NCI-H345 treated with DMSO at 0.1 percent for 48 hours (cell line): ENCODE data around the gene ATXN7L3.

Source experiments
- DNase-seq: peaks from one replicate; lab custom pipeline; 2025; ENCODE audit not compliant: unreplicated experiment; lab: John Stamatoyannopoulos, UW

Gene ATXN7L3

GRCh38 chr17:44218344-44219107 lies 18.8 kb upstream of the ATXN7L3 start:
- peak; percentile 59 for DNase-seq

DNA sequence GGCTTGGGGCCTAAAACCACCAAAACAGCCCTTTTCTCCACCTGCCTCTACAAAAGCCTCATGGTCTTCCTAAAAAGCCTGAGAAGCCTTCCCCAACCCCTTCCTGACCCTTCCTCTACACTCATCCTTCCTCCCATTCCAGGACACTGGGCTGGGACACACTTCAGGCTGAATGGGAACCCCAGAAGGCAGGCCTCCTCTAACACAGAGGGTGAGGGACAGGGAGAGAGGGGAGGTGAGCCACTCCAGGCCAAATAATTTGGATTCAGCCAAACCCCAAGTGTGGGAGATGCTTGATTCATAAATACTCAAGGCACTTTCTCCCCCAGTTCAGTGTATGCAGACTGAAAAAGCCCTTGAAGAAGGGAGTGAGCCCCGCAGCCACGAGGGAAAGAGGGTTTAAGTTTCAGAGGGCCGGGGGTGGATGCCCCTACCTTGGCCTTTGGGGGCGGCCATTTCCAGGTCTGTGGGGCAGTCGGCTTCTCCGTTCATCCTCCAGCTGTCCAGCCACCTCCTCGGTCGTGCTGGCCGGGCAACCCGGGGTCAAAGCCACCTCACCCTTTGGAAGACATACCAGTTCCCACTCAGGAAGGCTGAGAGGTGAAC lies 18.2 kb upstream of the ATXN7L3 start:
- DNase-seq, result no peak

DNA sequence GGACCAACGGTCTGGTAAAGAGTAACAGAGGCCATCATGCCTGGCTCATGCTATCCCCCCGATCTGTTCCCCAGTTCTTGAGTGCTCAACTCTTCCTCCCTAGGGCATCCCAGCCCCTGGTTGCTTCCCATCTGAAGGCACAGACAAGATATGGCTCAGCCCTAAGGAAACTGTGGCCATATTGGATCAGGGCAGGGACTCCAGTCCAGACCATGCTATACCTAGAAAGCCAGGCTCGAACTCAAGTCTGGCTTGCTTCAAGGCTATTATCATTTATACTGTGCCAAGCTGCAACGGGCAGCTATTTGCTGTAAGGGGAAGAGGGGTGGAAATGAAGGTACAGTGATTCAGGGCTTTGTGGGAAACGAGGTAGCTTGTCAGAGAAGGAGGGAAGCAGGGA lies 17.0 kb upstream of the ATXN7L3 start:
- DNase-seq, result no peak

GRCh38 chr17:44216173-44216572 lies 16.5 kb upstream of the ATXN7L3 start:
- DNase-seq, result no peak

- DNase-seq, result no peak
Observed at GRCh38 chr17:44214896-44215295, 15.2 kb upstream of the ATXN7L3 start.

DNA sequence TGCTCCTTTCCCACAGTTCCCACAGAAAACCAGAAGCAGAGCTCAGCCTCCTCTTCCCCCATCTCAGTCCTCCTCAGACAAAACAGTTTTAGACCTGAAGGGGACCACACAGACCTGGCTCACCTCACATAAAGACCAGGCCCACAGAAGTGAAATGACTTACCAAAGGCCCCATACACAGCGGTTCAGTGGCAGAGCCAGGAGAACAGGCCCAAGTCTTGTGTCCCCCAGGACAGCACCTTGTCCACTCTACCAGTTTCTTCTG lies 14.5 kb upstream of the ATXN7L3 start:
- DNase-seq, result no peak

- DNase-seq, result no peak
Observed at GRCh38 chr17:44213403-44214229, 13.9 kb upstream of the ATXN7L3 start.

GRCh38 chr17:44212507-44213402 lies 13.1 kb upstream of the ATXN7L3 start:
- DNase-seq, result no peak

DNA sequence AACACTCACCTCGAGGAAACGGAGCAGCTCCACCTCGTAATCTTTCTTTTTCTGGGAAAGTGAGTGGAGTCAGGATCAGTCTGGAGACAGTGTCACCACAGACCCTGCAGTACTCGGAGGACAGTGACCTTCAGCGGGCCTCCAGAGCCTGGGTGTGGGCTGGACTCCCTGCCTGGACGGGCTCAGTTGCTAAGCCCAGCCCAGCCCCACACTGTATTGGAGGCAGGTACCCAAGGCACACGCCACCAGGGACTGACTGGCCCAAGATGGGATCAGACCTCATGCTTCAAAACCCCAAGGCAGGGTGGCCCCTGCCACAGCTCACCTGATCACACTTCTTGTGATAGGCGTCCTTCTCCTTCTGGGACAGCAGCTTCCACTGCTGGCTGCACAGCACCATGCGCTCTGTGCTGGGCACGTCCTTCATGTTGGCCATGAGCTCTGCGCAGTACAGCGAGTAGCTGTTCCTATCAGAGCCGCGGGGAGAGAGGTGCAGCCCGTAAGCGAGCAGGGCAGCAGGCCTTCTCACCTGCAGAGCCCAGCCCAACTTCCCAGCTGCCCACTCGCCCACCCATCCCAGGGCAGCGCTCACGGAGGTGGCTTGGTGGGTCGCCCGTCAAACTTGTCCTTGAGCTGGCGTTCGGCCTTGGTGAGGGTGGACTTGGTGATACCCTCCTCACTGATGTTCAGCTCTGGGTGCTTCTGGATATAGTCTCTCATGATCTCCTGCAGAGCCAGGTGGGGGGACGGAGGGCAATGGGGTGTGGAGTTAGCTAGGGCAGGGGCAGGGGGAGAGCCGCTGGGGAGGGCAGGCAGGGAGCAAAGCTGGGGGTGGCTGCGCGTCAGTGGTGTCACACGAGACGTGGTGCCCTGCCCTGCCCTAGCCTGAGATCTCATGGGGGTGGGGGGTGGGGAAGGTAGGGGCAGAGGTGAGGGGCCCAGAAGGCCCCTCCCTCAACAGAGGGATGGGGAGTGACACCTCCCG lies 11.9 kb upstream of the ATXN7L3 start:
- no peak for DNase-seq

GRCh38 chr17:44210342-44211192 lies 10.9 kb upstream of the ATXN7L3 start:
- DNase-seq, result no peak

DNA sequence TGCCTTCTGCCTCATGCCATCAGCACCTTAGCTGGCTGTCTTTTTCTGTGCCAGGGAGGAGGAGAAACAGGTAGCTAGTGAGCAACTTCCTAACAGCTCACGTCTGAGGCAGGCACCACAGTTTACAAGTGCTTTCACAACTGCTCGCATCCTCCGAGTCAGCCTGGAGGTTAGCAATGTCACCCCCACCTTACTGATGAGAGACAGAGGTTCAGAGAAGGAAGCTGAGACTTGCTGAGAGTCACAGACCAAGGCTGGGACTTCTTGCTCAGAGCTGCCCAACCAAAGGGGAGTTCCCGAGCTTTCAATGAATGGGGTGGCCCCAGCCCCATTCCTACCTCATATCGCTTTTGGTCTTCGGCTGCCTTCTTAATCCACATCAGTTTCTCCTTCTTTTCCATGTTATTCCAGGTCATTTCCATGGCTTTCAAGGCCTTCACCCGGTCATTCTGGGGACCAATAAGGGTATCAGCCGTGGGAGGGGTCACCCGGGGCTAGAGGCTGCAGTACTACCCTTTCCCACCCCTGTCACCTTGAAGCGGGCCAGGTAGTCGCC lies 10.2 kb upstream of the ATXN7L3 start:
- no peak for DNase-seq

DNA sequence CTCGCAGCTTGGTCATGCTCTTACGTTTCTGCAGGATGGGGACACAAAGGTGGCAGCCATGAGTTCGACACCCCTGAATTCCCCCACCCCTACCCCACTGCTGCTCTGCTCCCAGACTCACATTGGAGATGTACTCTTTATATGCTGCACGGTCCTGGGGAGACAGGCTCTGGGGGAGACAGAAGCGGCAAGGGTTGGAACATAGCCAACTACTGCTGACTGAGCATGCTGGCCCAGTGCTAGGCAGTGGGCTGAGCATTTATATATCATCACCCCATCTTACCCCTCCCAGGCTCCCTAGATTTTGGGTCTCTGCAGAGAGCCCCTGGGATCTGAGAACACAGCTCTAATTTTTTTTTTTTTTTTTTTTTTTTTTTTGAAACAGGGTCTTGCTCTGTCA lies 8.1 kb upstream of the ATXN7L3 start:
- no peak for DNase-seq

- DNase-seq, result no peak
Observed at GRCh38 chr17:44207319-44207718, 7.6 kb upstream of the ATXN7L3 start.

DNA sequence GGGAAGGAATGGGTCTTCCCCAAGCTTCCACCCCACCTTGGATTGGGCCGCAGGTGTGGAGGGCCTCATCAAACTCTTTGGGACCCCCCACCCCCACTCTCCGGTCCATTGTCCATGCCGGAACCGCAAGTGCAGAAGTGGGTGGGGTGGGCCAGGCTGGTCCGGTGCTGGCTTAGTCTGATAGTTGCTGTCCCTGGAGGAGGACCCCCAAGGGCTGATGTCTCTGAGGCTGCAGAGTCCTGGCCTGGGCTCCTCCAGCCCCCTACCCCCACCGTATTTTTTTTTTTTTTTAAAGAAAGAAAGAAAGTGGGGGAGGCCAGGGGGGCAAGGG lies 7.1 kb upstream of the ATXN7L3 start:
- no peak for DNase-seq

DNA sequence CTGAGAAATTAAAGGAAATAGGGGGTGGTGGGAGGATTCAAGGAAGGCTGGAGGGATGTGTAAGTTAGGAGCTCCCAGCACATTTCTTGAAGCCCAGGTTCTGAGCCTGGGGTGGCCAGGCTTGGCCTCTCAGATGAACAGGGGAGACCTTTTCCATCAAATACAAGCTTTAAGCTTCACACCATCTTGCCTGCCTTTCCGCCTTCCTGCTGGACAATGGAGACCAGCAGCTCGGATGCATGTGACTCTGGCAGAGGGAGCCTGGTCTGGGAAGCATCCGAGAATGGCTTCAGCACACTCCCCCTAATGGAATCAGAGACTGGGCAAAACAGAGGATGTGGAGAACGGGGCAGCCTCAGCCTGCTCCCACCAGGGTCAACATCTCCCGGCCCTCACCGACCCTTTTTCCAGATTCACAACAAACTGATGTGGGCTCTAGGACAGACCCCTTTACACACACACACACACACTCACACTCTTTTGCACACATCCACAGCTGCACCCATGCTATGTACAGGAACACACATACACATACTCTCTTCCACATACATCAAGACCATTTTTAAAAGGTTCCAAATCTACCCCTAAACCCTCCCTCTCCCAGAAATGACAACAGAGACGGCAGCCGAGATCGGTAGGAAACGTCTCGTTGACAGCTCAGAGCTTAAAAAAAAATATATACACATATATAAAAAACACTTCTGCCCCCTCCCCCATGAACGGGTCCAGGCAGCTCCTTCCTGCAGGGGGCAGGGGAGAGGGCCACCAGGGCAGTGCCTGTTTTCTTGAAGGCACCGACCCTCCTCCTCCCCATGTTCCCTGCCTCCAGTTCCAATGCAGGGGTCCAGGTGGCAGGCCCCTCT lies 6.5 kb upstream of the ATXN7L3 start:
- no peak for DNase-seq

DNA sequence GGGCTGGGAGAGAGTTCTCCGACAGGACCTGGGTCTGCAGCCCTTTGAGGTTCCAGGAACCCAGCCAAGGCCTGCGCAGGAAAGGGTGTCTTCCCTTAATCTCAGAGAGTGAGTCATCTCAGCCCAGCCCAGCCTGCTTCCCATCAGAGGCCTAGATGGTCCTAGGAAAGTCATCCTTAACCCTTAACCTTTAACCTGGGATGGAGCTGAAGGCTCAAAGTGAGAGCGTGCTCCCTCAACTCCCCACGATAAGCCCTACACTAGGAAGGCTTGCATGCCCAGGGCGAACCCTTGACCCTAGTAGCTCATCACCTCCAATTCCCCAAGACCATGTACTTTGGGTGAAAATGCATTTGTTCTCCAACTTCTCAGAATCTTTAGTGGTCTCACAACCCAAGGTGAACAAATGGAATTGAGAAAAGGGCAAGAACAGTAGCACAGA lies 4.8 kb upstream of the ATXN7L3 start:
- DNase-seq, result no peak

DNA sequence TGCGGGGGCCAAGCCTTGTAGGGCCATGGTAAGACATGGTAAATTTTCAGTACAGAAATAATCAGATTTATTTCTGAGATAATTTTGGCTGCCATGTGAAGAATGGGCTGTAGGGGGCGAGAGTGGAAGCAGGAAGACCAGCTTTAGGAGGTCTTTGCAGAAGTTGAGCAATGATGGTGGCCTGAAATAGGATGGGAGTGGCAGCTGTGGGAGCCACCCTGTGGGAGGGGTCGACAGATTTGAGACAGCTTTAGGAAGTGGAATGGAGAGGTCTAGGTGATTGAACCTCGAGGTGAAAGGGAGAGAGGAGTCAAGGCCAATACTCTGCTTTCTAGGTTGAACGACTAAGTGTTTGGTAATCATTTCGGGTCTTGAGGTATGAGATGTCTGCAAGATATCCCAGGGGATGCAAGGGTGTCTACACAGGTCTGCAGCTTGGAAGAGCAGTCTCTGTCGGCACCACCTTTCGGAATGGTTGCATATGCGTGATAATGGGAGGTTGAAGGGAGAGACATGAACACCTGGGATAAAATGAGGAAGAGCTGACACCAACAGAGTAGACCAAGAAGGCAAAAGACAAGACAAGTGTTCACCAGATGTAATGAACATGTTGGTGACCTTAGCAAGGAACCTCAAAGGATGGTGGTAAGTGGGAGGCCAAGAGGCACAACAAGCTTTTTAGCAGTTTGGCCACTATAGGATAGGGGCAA lies 4.2 kb upstream of the ATXN7L3 start:
- DNase-seq, result no peak
